ENCODE data around the gene RGMA. TPM values are rescaled to one million over a fixed set of nuclear protein-coding genes. Genes with fewer than 3 reads are reported as not detected.

RGMA gene
- total RNA-seq, 2 experiments from 2014 or later = not detected

GRCh38 chr15:93072411-93073394, 16.3 kb downstream of the RGMA start:
- Mint-ChIP-seq H3K27ac (no peak overlapping the region), H3K4me3 (peak overlapping the region; percentile 23), H3K4me1 (ENCODE audit: low read depth) (peaks cover 17% of the 10 kb centered on the region), H3K27me3 (peaks cover 53% of the 10 kb centered on the region), H3K9me3 (no peaks in the 10 kb centered on the region), H3K36me3 (ENCODE audit: low read depth) (no peaks in the 10 kb centered on the region)
- ChIA-PET POLR2A (no interaction called here), CTCF (interaction anchor here (6.6 kb wide), 1 partner anchor 15 kb away, joined by 26 read pairs; no protein-coding TSS in a partner anchor)
- ATAC-seq = peak; percentile 27
- DNase-seq = no peak
- intact Hi-C loops (cut with micrococcal nuclease) = no loop called here
- no peak for TF ChIP-seq CTCF (IDR thresholded peaks at IDR 0.05)

GRCh38 chr15:93072011-93072410, 17.0 kb downstream of the RGMA start:
- intact Hi-C loops (cut with micrococcal nuclease) = no loop called here
- Mint-ChIP-seq H3K4me3 (peak overlapping the region; percentile 23), H3K27me3 (peaks cover 51% of the 10 kb centered on the region), H3K27ac (no peak overlapping the region), H3K4me1 (ENCODE audit: low read depth) (peaks cover 17% of the 10 kb centered on the region), H3K9me3 (no peaks in the 10 kb centered on the region), H3K36me3 (ENCODE audit: low read depth) (no peaks in the 10 kb centered on the region)
- POLR2A ChIA-PET = no interaction called here
- ATAC-seq (no peak), DNase-seq (no peak)
- no peak for TF ChIP-seq CTCF (IDR thresholded peaks at IDR 0.05)
- CTCF ChIA-PET = interaction anchor here (6.6 kb wide), 1 partner anchor 16 kb away, joined by 26 read pairs; no protein-coding TSS in a partner anchor

GRCh38 chr15:93071469-93071936, 17.5 kb downstream of the RGMA start:
- no peak overlapping the region for H3K27ac Mint-ChIP-seq
- no peaks in the 10 kb centered on the region for H3K36me3 Mint-ChIP-seq (ENCODE audit: low read depth)
- POLR2A ChIA-PET = no interaction called here
- peaks cover 17% of the 10 kb centered on the region for H3K4me1 Mint-ChIP-seq (ENCODE audit: low read depth)
- DNase-seq (no peak), ATAC-seq (no peak)
- no peak for TF ChIP-seq CTCF (IDR thresholded peaks at IDR 0.05)
- CTCF ChIA-PET = interaction anchor here (1.2 to 6.6 kb wide), 2 partner anchors 16 to 41 kb away, joined by 3 to 26 read pairs; no protein-coding TSS in a partner anchor
- intact Hi-C loops (cut with micrococcal nuclease) = no loop called here
- H3K27me3 Mint-ChIP-seq = peaks cover 47% of the 10 kb centered on the region
- no peaks in the 10 kb centered on the region for H3K9me3 Mint-ChIP-seq
- H3K4me3 Mint-ChIP-seq = no peak overlapping the region

GRCh38 chr15:93070551-93071296, 18.3 kb downstream of the RGMA start:
- ATAC-seq (no peak), DNase-seq (no peak)
- Mint-ChIP-seq H3K27ac (no peak overlapping the region), H3K27me3 (peaks cover 40% of the 10 kb centered on the region), H3K9me3 (no peaks in the 10 kb centered on the region), H3K36me3 (ENCODE audit: low read depth) (no peaks in the 10 kb centered on the region), H3K4me3 (no peak overlapping the region), H3K4me1 (ENCODE audit: low read depth) (peaks cover 17% of the 10 kb centered on the region)
- TF ChIP-seq CTCF (IDR thresholded peaks at IDR 0.05) = no peak
- CTCF ChIA-PET = interaction anchor here (1.2 to 6.6 kb wide), 2 partner anchors 17 to 40 kb away, joined by 3 to 26 read pairs; no protein-coding TSS in a partner anchor
- POLR2A ChIA-PET = no interaction called here
- intact Hi-C loops (cut with micrococcal nuclease) = no loop called here

Measured in activated CD8-positive, alpha-beta T cell treated with anti-CD3 and anti-CD28 coated beads for 36 hours (primary cell).